HG03354 (cell line): ENCODE results near the gene PTPN22.
"Not testable (repeated sequence)": the region's sequence is repeated elsewhere in the genome, so short reads cannot be mapped to it uniquely, and the experiment has no call there.

ENCODE experiments used
- ATAC-seq: cut with Tn5 transposase; IDR thresholded peaks from one replicate; pipeline ENCODE4 v1.9.1; 2021; ENCODE audit warnings: mild to moderate bottlenecking; ENCODE audit not compliant: unreplicated experiment, poor library complexity, severe bottlenecking

The PTPN22 gene

GRCh38 chr1:113855630-113856400, 15.7 kb downstream of the PTPN22 start:
- ATAC-seq: no peak

DNA sequence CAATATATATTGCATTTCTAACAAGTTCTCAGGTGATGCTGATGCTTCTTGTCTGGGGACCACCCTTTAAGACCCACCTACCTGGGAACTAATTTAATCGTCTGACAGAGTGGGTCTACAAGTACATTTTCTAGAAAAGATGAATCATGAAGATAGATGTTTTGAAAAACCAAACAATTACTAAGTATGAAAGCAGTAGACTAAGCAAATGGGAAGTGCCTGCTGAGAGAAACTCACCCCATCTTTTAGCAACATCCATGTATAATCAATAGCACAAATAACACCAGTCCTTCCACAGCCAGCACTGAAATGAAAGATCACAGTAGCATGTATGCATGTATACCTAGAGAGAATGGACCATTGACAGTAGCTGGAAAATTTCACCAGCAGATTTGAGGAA, 17.3 kb downstream of the PTPN22 start:
- no peak for ATAC-seq

GRCh38 chr1:113852694-113853093, 18.8 kb downstream of the PTPN22 start:
- ATAC-seq: not testable (repeated sequence)

DNA sequence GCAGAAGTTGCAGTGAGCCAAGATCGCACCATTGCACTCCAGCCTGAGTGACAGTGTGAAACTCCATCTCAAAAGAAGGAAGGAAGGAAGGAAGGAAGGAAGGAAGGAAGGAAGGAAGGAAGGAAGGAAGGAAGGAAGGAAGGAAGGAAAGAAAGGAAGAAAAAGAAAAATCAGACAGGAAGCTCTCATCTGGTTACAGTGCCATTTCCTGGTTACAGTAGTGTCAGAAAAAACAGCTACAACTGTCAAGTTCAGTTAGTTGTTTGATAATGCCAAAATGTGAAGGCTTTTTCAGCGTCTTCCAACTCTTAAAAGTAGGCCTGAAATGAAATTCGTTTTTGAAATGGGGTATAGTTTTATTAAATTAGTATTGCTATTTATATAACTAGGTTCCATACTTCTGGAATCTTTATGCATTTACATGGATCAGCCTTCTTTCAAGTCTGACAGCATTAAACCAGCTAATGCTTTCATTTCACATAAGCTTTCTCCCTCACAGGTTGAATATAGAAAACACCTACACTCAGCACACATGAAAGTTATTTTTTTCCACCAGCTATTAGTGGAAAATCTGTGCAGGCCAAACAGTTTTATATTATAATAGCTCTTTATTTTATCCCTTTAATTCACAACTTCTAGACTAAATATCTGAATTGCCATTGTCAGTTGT, 21.2 kb downstream of the PTPN22 start:
- ATAC-seq: no peak

- no peak for ATAC-seq
These were observed 22.4 kb downstream of the PTPN22 start for GRCh38 chr1:113849072-113849471.

- ATAC-seq: no peak
These were observed 25.0 kb downstream of the PTPN22 start for GRCh38 chr1:113846391-113847035.

DNA sequence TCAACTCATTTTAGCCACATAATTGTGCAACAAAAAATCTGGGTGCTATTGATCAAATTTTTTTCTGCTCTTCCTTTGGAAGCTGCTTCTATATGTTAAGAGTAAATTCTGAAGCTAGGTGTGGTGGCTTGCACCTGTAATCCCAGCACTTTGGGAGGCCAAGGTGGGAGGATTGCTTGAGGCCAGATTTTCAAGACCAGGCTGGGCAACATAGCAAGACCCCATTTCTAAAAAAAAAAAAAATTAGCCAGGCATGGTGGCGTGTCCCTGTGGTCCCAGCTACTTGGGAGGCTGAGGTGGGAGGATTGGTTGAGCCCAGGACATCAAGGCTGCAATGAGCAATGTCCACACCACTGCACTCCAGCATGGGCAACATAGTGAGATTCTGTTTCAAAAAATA, 35.0 kb downstream of the PTPN22 start:
- ATAC-seq: no peak

DNA sequence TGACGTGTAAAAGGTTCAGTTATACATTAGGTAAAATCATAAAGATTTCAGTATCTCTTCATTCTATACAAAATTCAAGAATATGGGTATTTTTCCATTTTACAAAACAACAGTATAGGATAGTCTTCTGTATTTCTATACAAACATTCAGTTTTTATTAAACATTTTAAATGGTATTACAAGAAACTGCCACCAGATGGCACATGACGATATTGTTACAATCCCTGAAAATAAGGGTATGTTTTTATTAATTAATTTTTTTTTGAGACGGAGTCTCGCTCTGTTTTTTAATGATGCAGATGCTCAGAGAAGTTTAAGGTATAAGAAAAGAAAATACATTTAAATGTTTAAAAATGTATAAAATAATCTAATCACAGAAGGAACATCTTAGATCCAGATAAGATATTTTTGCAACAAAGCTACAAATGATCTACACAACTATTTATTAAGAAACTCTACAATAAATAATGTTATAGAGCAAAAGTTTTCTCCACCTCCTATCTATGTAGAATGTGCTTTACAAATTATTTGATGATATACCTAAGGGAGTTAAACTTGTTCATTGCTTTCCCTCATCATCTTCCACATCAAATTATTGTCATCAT, 35.7 kb downstream of the PTPN22 start:
- no peak for ATAC-seq

- ATAC-seq: no peak
These were observed 36.8 kb downstream of the PTPN22 start for GRCh38 chr1:113834716-113835115.

GRCh38 chr1:113830039-113830438, 41.5 kb downstream of the PTPN22 start:
- ATAC-seq: no peak

DNA sequence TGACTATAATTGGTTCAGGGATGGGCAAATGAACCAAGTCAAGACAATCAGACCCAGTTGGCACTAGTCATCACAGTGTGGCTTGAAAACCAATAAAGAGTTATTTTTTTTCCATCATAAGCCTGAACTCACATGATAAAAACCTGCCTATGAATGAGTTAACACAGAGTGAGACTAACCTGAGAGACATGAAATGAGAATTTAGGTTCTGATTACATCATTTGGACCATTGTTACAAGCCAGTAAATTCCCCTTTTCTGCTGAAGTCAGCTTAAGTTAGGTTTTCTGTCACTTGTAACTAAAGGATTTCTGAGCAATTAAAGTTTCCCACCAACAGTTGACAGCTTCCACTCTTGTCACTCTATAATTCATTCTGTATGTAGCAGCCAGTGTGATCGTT, 49.6 kb downstream of the PTPN22 start:
- no peak for ATAC-seq

- no peak for ATAC-seq
These were observed 52.9 kb downstream of the PTPN22 start for GRCh38 chr1:113818578-113818977.

DNA sequence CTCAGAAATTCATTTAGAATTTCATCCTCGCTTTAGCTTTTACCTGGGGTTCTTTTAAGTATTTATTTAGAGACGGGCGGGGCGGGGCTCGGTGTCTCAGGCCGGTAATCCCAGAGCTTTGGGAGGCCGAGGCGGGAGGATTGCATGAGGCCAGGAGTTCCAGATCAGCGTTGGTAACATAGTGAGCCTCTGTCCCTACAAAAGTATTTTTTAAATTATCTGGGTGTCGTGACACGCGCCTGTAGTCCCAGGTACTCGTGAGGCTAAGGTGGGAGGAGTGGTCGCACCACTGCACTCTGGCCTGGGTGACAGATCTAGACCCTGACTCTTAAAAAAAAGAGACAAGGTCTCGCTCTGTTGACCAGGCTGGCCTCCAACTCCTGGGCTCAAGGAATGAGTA, 58.3 kb downstream of the PTPN22 start:
- no peak for ATAC-seq

DNA sequence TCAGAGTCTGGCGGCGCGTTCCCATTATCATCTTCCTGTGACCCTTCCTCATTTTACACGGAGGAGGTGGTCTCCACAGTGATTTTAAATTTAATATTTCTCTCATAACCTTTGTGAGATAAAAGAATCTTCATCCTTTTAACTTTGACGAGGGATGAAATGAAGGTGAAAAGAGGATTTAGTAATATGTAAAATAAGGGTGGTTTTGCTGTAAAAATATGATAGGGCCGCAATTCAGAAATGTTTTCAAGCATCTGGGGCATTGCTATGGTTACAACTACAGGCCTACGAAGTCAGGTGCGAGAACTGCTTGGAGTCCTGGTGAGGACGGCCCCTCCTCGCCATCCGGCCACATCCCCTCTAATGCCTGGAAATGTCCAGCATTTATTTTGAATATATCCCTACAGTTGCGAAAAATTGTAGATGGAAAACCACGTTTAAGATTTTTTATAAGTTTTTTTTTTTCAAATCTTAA, 58.8 kb downstream of the PTPN22 start:
- no peak for ATAC-seq

DNA sequence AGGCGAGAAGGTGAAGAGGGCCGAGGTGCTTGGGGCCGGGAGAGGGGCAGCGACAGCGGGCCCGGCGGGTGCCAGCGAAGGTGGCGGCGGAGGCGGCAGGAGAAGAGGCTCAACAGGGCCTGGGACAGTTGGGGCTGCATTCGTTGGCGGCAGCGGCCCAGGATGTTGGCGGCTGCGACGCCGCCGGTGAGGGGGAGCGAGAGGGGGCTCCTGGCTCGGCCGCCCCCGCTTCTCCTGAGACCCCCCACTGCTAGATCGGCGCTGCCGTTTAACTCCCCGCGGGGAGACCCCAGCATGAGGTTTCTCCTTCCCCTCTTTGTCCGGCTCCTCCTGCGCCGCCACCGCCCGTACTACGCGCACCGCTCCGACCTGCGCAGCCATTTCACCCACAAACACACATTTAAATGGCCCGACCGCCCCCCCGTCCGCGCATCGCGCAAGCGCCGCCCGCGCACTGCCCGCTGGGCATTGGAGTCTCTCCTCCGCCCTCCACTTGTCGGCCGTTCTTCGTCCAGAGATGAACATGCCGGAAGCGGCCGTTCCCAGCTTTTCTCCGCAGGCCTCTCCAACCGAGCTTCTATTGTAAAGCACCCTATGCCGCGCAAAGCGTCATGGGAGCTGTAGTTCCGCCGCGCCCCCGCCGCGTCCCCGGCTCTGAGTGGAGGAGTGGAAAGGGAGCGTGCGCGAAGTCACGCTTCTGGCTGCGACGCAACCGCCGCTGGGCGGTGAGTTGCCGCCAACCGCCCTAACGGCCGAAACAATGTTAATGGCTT, 59.4 kb downstream of the PTPN22 start, which contains the start of gene RSBN1:
Gene RSBN1, minus strand, starts transcription at position 589 of the 773 bp plus-strand sequence. Its CDS starts 64 bp downstream, at position 525.
- ATAC-seq: peak; percentile 92

GRCh38 chr1:113811156-113811887, 60.2 kb downstream of the PTPN22 start:
- peak; percentile 31 for ATAC-seq

DNA sequence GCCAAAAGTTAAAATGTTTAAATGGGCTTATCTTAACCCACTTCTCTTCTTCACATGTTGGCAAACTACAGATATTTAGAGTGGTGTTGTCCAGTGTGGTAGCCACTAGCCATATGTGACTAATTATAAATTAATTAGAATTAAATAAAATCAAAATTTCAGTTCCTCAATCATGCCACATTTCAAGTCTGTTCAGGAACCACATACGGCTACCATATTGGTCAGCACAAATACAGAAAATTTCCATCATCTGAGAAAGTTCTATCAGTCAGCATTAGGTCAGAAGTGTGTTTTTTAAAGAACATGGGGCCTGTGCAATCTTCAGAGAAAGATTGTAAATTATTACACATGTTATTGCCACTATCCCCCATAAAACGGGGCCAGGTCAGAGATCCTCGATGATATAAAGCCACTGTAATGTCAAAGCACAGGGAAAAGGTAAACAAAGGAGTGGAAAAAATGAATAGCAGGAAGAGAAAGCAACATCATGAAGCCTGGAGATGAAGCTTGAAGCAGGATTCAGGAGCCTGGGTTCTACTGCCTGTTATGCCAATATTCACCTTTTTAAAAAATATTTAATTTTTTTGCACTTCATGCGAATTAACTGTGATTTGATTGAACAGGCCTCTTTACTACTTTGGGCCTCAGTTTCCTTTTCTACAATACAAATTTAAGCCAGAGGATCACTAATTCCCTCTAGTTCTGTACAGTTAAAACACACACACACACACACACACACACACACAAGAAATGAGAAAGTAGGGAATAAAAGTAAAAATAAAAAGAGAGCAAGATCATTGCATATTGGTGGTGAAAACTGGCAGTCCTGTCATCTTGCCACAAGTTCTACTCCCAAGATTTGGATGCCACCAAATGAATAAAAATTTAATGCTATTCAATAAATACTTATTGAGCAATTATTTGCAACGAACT, 61.6 kb downstream of the PTPN22 start:
- ATAC-seq: no peak
